ENCODE results near the gene SEPSECS.
A peak's percentile ranks its signal among the peaks of the same experiment; 100 is the strongest.
"Not testable (repeated sequence)": the region's sequence is repeated elsewhere in the genome, so short reads cannot be mapped to it uniquely, and the experiment has no call there.

SEPSECS gene

GRCh38 chr4:25107827-25108516 lies 52.3 kb downstream of the SEPSECS start:
- DNase-seq: peak; percentile 75

- no peak for DNase-seq
Observed at GRCh38 chr4:25106363-25107151, 53.7 kb downstream of the SEPSECS start.

GRCh38 chr4:25104591-25104990 lies 55.7 kb downstream of the SEPSECS start:
- DNase-seq: no peak

GRCh38 chr4:25103418-25103817 lies 56.8 kb downstream of the SEPSECS start:
- DNase-seq: peak; percentile 82

- no peak for DNase-seq
Observed at GRCh38 chr4:25101836-25102235, 58.4 kb downstream of the SEPSECS start.

GRCh38 chr4:25100710-25101109 lies 59.5 kb downstream of the SEPSECS start:
- no peak for DNase-seq

- no peak for DNase-seq
Observed at GRCh38 chr4:25100021-25100555, 60.2 kb downstream of the SEPSECS start.

- DNase-seq: peak; percentile 87
Observed at GRCh38 chr4:25098964-25099891, 61.0 kb downstream of the SEPSECS start.

- no peak for DNase-seq
Observed at GRCh38 chr4:25096981-25097443, 63.2 kb downstream of the SEPSECS start.

GRCh38 chr4:25096251-25096980 lies 63.8 kb downstream of the SEPSECS start:
- DNase-seq: no peak

- peak; percentile 61 for DNase-seq
Observed at GRCh38 chr4:25095837-25096236, 64.4 kb downstream of the SEPSECS start.

GRCh38 chr4:25092139-25092538 lies 68.1 kb downstream of the SEPSECS start:
- DNase-seq: no peak

- no peak for DNase-seq
Observed at GRCh38 chr4:25090516-25090915, 69.7 kb downstream of the SEPSECS start.

- no peak for DNase-seq
Observed at GRCh38 chr4:25089051-25089763, 71.0 kb downstream of the SEPSECS start.

GRCh38 chr4:25088093-25088952 lies 71.9 kb downstream of the SEPSECS start:
- DNase-seq: no peak

GRCh38 chr4:25085671-25086070 lies 74.6 kb downstream of the SEPSECS start:
- DNase-seq: no peak

- DNase-seq: not testable (repeated sequence)
Observed at GRCh38 chr4:25083441-25083840, 76.8 kb downstream of the SEPSECS start.

- DNase-seq: no peak
Observed at GRCh38 chr4:25081866-25082471, 78.3 kb downstream of the SEPSECS start.

- no peak for DNase-seq
Observed at GRCh38 chr4:25080571-25080970, 79.7 kb downstream of the SEPSECS start.

GRCh38 chr4:25078523-25078922 lies 81.7 kb downstream of the SEPSECS start:
- no peak for DNase-seq

All from right hindlimb (tissue), 1 donor.